ENCODE measurements around the gene A3GALT2.
A peak's percentile ranks its signal among the peaks of the same experiment; 100 is the strongest.

A3GALT2 gene

DNA sequence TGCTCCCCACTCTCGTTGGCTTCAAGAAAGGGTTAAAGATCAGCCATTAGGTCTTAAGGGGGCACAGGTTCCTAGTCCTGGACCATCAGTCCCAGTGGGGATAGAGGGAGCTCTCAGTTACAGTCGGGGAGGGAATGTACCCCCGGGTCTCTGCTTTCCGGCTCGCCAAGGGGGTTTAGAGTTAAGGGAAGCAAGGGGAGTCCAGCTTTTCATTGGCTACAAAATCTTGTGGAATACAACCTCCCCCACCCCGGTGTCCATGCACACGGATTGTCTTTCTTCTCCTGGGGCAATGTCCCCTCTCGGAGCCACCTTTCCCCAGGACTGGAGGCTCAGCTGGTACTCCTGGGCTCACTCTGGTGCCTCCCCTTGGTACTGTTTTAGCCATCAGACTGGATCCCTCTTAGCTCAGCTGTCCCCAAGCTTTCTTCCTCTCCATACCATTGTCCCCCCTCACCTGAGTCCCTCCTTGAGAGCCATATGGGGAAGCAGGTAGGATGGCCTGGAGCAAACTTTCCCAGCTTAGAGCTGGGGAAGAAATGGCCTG, at the start of gene A3GALT2:
TSS of gene A3GALT2 (minus strand) at position 480 of the 547 bp plus-strand sequence. CDS start at position 480, 0 bp downstream.
- no peak for DNase-seq (ENCODE audit: low read depth)
- TF ChIP-seq, protein P1, sequence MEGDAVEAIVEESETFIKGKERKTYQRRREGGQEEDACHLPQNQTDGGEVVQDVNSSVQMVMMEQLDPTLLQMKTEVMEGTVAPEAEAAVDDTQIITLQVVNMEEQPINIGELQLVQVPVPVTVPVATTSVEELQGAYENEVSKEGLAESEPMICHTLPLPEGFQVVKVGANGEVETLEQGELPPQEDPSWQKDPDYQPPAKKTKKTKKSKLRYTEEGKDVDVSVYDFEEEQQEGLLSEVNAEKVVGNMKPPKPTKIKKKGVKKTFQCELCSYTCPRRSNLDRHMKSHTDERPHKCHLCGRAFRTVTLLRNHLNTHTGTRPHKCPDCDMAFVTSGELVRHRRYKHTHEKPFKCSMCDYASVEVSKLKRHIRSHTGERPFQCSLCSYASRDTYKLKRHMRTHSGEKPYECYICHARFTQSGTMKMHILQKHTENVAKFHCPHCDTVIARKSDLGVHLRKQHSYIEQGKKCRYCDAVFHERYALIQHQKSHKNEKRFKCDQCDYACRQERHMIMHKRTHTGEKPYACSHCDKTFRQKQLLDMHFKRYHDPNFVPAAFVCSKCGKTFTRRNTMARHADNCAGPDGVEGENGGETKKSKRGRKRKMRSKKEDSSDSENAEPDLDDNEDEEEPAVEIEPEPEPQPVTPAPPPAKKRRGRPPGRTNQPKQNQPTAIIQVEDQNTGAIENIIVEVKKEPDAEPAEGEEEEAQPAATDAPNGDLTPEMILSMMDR (IDR thresholded peaks at IDR 0.05; ENCODE audit: low read depth, low read length, missing control alignments): no peak
- no peak within 1 kb of the TSS for H3K4me3 ChIP-seq (ENCODE audit: low read depth, low read length)

DNA sequence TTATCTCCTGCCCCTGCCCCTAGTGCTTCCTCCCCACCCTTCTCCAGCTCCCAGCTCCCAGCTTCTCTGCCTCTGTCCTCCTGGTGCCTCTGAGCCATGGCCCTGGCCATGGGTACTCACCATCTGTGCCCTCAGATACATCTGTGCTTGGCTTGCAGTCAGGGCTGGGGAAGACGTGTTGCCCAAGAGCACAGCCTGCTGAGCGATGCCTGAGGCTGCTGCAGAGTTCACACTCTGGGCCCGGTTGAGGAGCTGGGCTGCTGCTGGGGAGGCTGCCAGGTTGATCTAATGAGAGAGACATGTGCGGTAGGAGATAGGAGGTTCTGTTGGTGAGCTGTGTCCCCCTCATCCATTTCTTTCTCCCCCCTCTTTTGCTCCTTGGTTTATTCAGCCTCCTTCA, 49.4 kb upstream of the A3GALT2 start:
- H3K4me3 ChIP-seq (ENCODE audit: low read depth, low read length): no peak overlapping the region
- no peak for DNase-seq (ENCODE audit: low read depth)
- TF ChIP-seq, protein P1 (IDR thresholded peaks at IDR 0.05; ENCODE audit: low read depth, low read length, missing control alignments): no peak

DNA sequence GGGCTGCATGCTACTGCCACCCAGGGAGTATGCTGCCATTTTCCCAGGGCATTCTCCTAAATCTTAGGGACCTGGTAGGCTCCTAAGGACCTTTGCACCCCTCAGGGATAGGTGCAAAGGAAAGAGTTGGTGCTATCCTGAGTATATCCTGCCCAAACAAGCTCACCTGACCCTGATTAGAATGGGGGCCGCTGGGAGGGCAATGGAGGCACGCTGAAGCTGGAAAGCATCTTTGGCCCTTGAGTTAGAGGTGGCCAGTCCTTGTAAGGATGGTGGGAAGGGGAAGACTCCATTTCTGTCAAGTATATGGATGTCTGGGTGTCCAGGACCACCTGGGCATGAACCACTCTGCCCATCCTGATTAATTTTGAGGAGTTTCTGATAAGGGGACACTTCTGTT, 48.9 kb upstream of the A3GALT2 start:
- H3K4me3 ChIP-seq (ENCODE audit: low read depth, low read length): no peak overlapping the region
- TF ChIP-seq, protein P1 (IDR thresholded peaks at IDR 0.05; ENCODE audit: low read depth, low read length, missing control alignments): no peak
- DNase-seq (ENCODE audit: low read depth): no peak

DNA sequence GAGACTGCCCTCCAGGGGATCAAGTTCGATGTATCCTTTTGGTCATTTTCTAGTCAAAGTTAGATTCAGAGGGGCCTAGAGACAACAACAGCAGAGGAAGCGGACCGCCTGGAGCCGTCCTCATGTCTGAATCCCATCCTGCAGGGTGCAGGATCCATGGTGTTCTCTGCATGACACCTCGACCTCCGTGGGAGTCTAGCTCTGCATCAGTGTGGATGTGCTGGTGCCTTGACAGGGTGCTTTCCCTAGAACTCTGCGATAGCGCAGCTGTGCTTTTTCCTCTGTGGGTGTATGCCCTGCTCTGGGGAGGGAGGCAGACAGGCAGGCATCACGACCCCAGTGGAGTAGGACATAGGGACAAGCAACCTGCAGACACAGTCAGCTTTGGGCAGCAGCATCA, 48.2 kb upstream of the A3GALT2 start:
- TF ChIP-seq, protein P1 (IDR thresholded peaks at IDR 0.05; ENCODE audit: low read depth, low read length, missing control alignments): no peak
- H3K4me3 ChIP-seq (ENCODE audit: low read depth, low read length): no peak overlapping the region
- DNase-seq (ENCODE audit: low read depth): no peak

DNA sequence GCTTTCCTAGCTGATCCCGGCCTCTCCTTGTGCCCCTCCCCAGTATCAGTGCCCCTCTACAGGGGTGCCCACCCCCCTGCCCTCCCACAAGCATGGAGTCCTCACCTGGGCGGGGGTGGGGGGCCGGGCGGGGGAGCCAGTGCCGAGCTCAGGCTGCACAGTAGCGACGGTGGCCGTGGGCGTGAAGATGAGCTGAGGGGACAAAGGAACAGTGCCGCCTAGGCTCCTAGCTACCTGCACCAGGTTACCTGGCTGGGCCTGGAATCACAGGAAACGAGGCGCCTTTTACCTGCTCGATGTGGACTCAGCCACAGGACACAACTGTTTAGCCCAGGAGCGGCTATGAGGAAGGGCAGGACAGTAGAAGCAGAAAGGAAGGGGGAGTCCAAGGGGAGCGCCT, 47.5 kb upstream of the A3GALT2 start:
- H3K4me3 ChIP-seq (ENCODE audit: low read depth, low read length): no peak overlapping the region
- no peak for DNase-seq (ENCODE audit: low read depth)
- TF ChIP-seq, protein P1 (IDR thresholded peaks at IDR 0.05; ENCODE audit: low read depth, low read length, missing control alignments): no peak

DNA sequence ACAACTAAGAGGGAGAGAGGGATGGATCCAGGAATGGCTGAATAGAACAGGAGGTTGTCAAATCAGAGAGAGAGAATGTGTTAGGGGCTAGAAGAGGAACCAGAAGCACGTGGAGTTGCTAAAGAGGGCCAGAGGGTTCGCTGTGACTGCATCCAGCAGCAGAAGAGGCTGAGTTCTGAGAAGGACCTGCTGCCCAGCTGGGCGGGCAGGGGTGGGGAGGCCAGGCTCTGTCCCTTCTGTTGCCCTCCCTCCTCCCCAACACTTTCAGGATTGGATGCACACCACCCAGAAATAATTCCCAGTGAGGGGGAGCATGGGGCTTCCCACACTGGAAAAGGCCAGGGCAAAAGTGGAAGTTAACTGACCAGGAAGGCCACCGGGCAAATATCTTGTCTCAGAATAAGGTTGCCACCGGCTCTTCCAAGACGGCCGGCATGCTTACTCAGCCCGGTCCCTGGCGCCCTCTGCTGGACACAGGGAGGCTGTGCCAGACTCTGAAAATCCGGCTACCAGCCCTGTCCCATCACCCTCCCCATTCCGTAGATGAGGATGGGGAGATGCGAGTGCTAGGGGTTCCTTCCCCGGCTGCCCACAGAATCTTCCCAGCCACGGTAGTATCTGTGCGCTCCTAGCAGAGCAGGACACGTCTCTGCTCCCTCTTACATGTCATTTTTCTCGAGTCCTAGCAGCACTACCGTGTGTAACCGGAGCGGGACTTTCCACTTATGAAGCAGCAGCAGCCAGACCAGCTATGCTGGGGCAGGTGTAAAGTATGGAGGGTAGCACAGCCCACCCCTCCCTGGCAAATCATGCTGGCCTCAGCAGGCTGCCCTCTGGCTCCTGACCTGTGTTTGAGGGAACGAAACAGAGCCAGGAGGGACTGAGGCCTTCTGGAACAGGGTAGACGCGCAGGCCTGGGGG, 46.8 kb upstream of the A3GALT2 start:
- TF ChIP-seq, protein P1 (IDR thresholded peaks at IDR 0.05; ENCODE audit: low read depth, low read length, missing control alignments): peak; percentile 95
- no peak overlapping the region for H3K4me3 ChIP-seq (ENCODE audit: low read depth, low read length)
- DNase-seq (ENCODE audit: low read depth): no peak
